ENCODE measurements around the gene KANSL1L.

Gene KANSL1L

GRCh38 chr2:209990838-209991237, 180.4 kb downstream of the KANSL1L start:
- Histone ChIP-seq H3K9ac (ENCODE audit: low read depth, low read length) (no peak overlapping the region), H3K4me1 (ENCODE audit: insufficient read depth, low read length) (no peaks in the 10 kb centered on the region)
- WGBS = no CpG with 5 or more reads among the region's 2 CpGs

DNA sequence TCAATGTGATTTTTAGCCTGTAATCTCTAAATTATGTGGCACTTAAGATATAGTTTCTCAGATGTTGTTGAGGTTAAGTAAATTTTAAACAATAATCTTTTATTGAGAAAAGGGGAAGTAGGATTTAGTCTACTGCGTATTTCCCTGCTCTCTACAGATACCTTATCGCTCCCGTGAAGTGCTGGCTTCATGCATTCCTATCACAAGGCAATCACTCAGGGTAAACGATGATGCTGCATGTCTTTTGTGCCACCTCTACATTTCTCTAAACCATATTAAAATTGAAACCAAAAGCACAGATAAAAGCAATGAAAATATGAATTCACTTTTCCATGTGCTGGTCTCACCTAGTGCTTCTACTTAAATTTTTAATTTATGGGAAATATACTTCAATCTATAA, 183.2 kb downstream of the KANSL1L start:
- Histone ChIP-seq H3K9ac (ENCODE audit: low read depth, low read length) (no peak overlapping the region), H3K27ac (ENCODE audit: low read depth, low read length) (no peak overlapping the region), H3K4me1 (ENCODE audit: insufficient read depth, low read length) (no peaks in the 10 kb centered on the region), H3K4me3 (ENCODE audit: low read length) (no peak overlapping the region), H3K27me3 (ENCODE audit: insufficient read depth, low read length) (no peaks in the 10 kb centered on the region), H3K36me3 (ENCODE audit: insufficient read depth, low read length) (no peaks in the 10 kb centered on the region), H3K9me3 (ENCODE audit: insufficient read depth, low read depth, low read length) (no peaks in the 10 kb centered on the region)
- 92% methylated on average over 4 of the region's 4 CpGs for WGBS

More at GRCh38 chr2:209990838-209991237, 180.4 kb downstream of the KANSL1L start:
- Histone ChIP-seq H3K36me3 (ENCODE audit: insufficient read depth, low read length) (no peaks in the 10 kb centered on the region), H3K27me3 (ENCODE audit: insufficient read depth, low read length) (no peaks in the 10 kb centered on the region), H3K9me3 (ENCODE audit: insufficient read depth, low read depth, low read length) (no peaks in the 10 kb centered on the region), H3K4me3 (ENCODE audit: low read length) (no peak overlapping the region), H3K27ac (ENCODE audit: low read depth, low read length) (no peak overlapping the region)

GRCh38 chr2:209986415-209986814, 184.8 kb downstream of the KANSL1L start:
- 94% methylated on average over 2 of the region's 2 CpGs for WGBS
- no peak overlapping the region for H3K27ac ChIP-seq (ENCODE audit: low read depth, low read length)
- no peaks in the 10 kb centered on the region for H3K9me3 ChIP-seq (ENCODE audit: insufficient read depth, low read depth, low read length)
- no peaks in the 10 kb centered on the region for H3K4me1 ChIP-seq (ENCODE audit: insufficient read depth, low read length)
- H3K36me3 ChIP-seq (ENCODE audit: insufficient read depth, low read length) = no peaks in the 10 kb centered on the region
- no peaks in the 10 kb centered on the region for H3K27me3 ChIP-seq (ENCODE audit: insufficient read depth, low read length)
- H3K9ac ChIP-seq (ENCODE audit: low read depth, low read length) = no peak overlapping the region
- no peak overlapping the region for H3K4me3 ChIP-seq (ENCODE audit: low read length)

- Histone ChIP-seq H3K4me1 (ENCODE audit: insufficient read depth, low read length) (no peaks in the 10 kb centered on the region), H3K9me3 (ENCODE audit: insufficient read depth, low read depth, low read length) (no peaks in the 10 kb centered on the region), H3K27me3 (ENCODE audit: insufficient read depth, low read length) (no peaks in the 10 kb centered on the region), H3K36me3 (ENCODE audit: insufficient read depth, low read length) (no peaks in the 10 kb centered on the region), H3K4me3 (ENCODE audit: low read length) (no peak overlapping the region), H3K9ac (ENCODE audit: low read depth, low read length) (no peak overlapping the region), H3K27ac (ENCODE audit: low read depth, low read length) (no peak overlapping the region)
- WGBS = 85% methylated on average over 3 of the region's 3 CpGs
Observed at GRCh38 chr2:209985874-209986273, 185.3 kb downstream of the KANSL1L start.

GRCh38 chr2:209984291-209984690, 186.9 kb downstream of the KANSL1L start:
- Histone ChIP-seq H3K9ac (ENCODE audit: low read depth, low read length) (no peak overlapping the region), H3K4me1 (ENCODE audit: insufficient read depth, low read length) (no peaks in the 10 kb centered on the region), H3K9me3 (ENCODE audit: insufficient read depth, low read depth, low read length) (no peaks in the 10 kb centered on the region), H3K36me3 (ENCODE audit: insufficient read depth, low read length) (no peaks in the 10 kb centered on the region), H3K27ac (ENCODE audit: low read depth, low read length) (no peak overlapping the region), H3K27me3 (ENCODE audit: insufficient read depth, low read length) (no peaks in the 10 kb centered on the region), H3K4me3 (ENCODE audit: low read length) (no peak overlapping the region)
- 91% methylated on average over 2 of the region's 2 CpGs for WGBS

DNA sequence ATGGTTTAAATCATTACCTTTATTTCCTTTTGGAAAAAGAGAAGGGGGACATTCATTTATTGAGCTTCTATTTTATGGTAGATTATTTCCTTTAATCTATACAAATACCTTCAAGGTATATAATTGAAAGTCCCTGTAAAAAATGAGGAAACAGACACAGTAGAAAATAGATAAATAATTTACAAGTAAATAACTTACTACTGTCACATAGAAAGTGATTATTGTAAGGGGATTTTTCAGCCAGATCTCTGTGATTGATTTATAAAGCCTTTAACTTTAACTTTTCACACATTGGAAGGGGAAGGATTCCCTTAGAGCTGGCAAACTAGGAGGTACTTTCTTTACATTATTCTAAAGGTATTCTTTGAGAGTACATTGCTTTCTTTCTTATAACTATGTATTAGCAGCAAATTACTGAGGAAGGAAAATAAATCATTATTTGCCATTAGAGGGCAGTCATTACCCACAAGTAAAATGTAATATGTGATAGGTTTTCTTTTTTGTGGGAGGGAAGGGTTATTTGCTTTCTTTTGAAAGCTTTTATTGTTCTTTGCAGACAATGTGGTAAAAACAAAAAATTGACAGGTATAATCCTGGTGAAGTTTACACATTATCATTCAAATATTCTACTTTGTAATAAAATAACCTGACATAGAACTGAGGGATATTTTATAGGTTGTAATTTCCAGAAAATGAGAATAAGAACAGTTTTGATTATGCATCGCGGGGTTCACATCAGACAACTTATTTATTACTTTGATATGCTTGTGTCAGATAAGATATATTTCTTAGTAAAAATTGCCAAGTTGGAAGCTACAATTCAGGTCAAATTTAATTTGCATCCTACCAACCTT, 193.6 kb downstream of the KANSL1L start:
- no peak overlapping the region for H3K9ac ChIP-seq (ENCODE audit: low read depth, low read length)
- no peaks in the 10 kb centered on the region for H3K4me1 ChIP-seq (ENCODE audit: insufficient read depth, low read length)
- H3K27me3 ChIP-seq (ENCODE audit: insufficient read depth, low read length) = no peaks in the 10 kb centered on the region
- no peaks in the 10 kb centered on the region for H3K36me3 ChIP-seq (ENCODE audit: insufficient read depth, low read length)
- H3K4me3 ChIP-seq (ENCODE audit: low read length) = no peak overlapping the region
- no CpG with 5 or more reads among the region's 2 CpGs for WGBS
- no peak overlapping the region for H3K27ac ChIP-seq (ENCODE audit: low read depth, low read length)
- no peaks in the 10 kb centered on the region for H3K9me3 ChIP-seq (ENCODE audit: insufficient read depth, low read depth, low read length)

- 93% methylated on average over 9 of the region's 9 CpGs for WGBS
- Histone ChIP-seq H3K9me3 (ENCODE audit: insufficient read depth, low read depth, low read length) (no peaks in the 10 kb centered on the region), H3K27me3 (ENCODE audit: insufficient read depth, low read length) (no peaks in the 10 kb centered on the region), H3K36me3 (ENCODE audit: insufficient read depth, low read length) (no peaks in the 10 kb centered on the region), H3K27ac (ENCODE audit: low read depth, low read length) (no peak overlapping the region), H3K9ac (ENCODE audit: low read depth, low read length) (no peak overlapping the region), H3K4me3 (ENCODE audit: low read length) (no peak overlapping the region), H3K4me1 (ENCODE audit: insufficient read depth, low read length) (no peaks in the 10 kb centered on the region)
Observed at GRCh38 chr2:209976698-209977385, 194.4 kb downstream of the KANSL1L start.

- H3K27ac ChIP-seq (ENCODE audit: low read depth, low read length) = no peak overlapping the region
- H3K27me3 ChIP-seq (ENCODE audit: insufficient read depth, low read length) = no peaks in the 10 kb centered on the region
- H3K9me3 ChIP-seq (ENCODE audit: insufficient read depth, low read depth, low read length) = no peaks in the 10 kb centered on the region
- H3K36me3 ChIP-seq (ENCODE audit: insufficient read depth, low read length) = no peaks in the 10 kb centered on the region
- WGBS = 87% methylated on average over 1 of the region's 1 CpG
- H3K4me3 ChIP-seq (ENCODE audit: low read length) = no peak overlapping the region
- H3K9ac ChIP-seq (ENCODE audit: low read depth, low read length) = no peak overlapping the region
- no peaks in the 10 kb centered on the region for H3K4me1 ChIP-seq (ENCODE audit: insufficient read depth, low read length)
Observed at GRCh38 chr2:209974576-209974975, 196.6 kb downstream of the KANSL1L start.

- Histone ChIP-seq H3K4me1 (ENCODE audit: insufficient read depth, low read length) (no peaks in the 10 kb centered on the region), H3K9ac (ENCODE audit: low read depth, low read length) (no peak overlapping the region), H3K4me3 (ENCODE audit: low read length) (no peak overlapping the region), H3K27ac (ENCODE audit: low read depth, low read length) (no peak overlapping the region), H3K9me3 (ENCODE audit: insufficient read depth, low read depth, low read length) (no peaks in the 10 kb centered on the region), H3K36me3 (ENCODE audit: insufficient read depth, low read length) (no peaks in the 10 kb centered on the region), H3K27me3 (ENCODE audit: insufficient read depth, low read length) (no peaks in the 10 kb centered on the region)
- WGBS = 71% methylated on average over 1 of the region's 1 CpG
Observed at GRCh38 chr2:209973328-209973727, 197.9 kb downstream of the KANSL1L start.

All from HUES64 (cell line).